Stimulated activated CD8-positive, alpha-beta memory T cell treated with anti-CD3 and anti-CD28 coated beads, Interleukin-4, amount 100 ng/mL, for 1 hour (primary cell): Measurements from ENCODE around the gene ZNF679.
A peak's percentile ranks its signal among the peaks of the same experiment; 100 is the strongest.
"Not testable (repeated sequence)": the region's sequence is repeated elsewhere in the genome, so short reads cannot be mapped to it uniquely, and the experiment has no call there.

ENCODE experiments used
- DNase-seq, 2 donors: peaks; one replicate each; pipeline ENCODE4 v3.0.0-alpha.2; 2020; ENCODE audit warnings: low read depth in 2 of 2, low spot score in 1 of 2

The ZNF679 gene

GRCh38 chr7:64228174-64228573 lies at the start of gene ZNF679:
Gene ZNF679, plus strand, starts transcription at chr7:64228474. Its CDS starts 20,644 bp downstream, at chr7:64249118.
- DNase-seq, result not testable (repeated sequence)

GRCh38 chr7:64180989-64181388 lies 47.3 kb upstream of the ZNF679 start:
- DNase-seq, result no peak

- DNase-seq, result no peak
These were observed 46.7 kb upstream of the ZNF679 start for GRCh38 chr7:64181586-64181985.

GRCh38 chr7:64182036-64182790 lies 46.1 kb upstream of the ZNF679 start:
- no peak for DNase-seq

- DNase-seq, result no peak
These were observed 45.0 kb upstream of the ZNF679 start for GRCh38 chr7:64183126-64183742.

GRCh38 chr7:64183827-64184372 lies 44.4 kb upstream of the ZNF679 start:
- no peak for DNase-seq

- no peak for DNase-seq
These were observed 43.9 kb upstream of the ZNF679 start for GRCh38 chr7:64184376-64184775.

GRCh38 chr7:64187408-64187807 lies 40.9 kb upstream of the ZNF679 start:
- DNase-seq, result no peak

- no peak for DNase-seq
These were observed 36.0 kb upstream of the ZNF679 start for GRCh38 chr7:64192148-64192704.

- DNase-seq, result no peak
These were observed 35.5 kb upstream of the ZNF679 start for GRCh38 chr7:64192775-64193174.

- no peak for DNase-seq
These were observed 21.4 kb upstream of the ZNF679 start, which contains the start of gene ZNF735 for GRCh38 chr7:64206903-64207302. Gene ZNF735, plus strand, starts transcription at chr7:64207203. Its CDS starts 0 bp downstream, at chr7:64207203.

- DNase-seq, result not testable (repeated sequence)
These were observed 8.5 kb upstream of the ZNF679 start for GRCh38 chr7:64219710-64220298.

GRCh38 chr7:64223366-64223765 lies 4.9 kb upstream of the ZNF679 start:
- no peak for DNase-seq

- DNase-seq, result no peak
These were observed 38.2 kb downstream of the ZNF679 start for GRCh38 chr7:64266341-64266919.

GRCh38 chr7:64277630-64278029 lies 49.4 kb downstream of the ZNF679 start:
- no peak for DNase-seq

- DNase-seq, result no peak
These were observed 66.6 kb downstream of the ZNF679 start for GRCh38 chr7:64294701-64295420.

- DNase-seq, result not testable (repeated sequence)
These were observed 69.1 kb downstream of the ZNF679 start for GRCh38 chr7:64297418-64297817.

- DNase-seq, result no peak
These were observed 72.5 kb downstream of the ZNF679 start for GRCh38 chr7:64300641-64301405.

- DNase-seq, result peak; percentile 74 to 88
These were observed 79.2 kb downstream of the ZNF679 start for GRCh38 chr7:64307254-64308015.
